Neural cell (in vitro differentiated cells): Measurements from ENCODE around the gene KAT14. TPM values are rescaled to one million over a fixed set of nuclear protein-coding genes. Genes with fewer than 3 reads are reported as not detected.
"Not testable (repeated sequence)": the region's sequence is repeated elsewhere in the genome, so short reads cannot be mapped to it uniquely, and the experiment has no call there.

Source experiments
- H2AFZ ChIP-seq: fragments of 200-600, 300-800 bp; sonication (generic), shearing (Covaris generic); 2 replicates; pipeline ENCODE4 v1.6.0; 2014; ENCODE audit warnings: low read depth, mild to moderate bottlenecking, antibody characterized with exemption, low read length, moderate library complexity
- H3F3A ChIP-seq: fragments of 200-600 bp; shearing (Covaris generic); 2 replicates; pipeline ENCODE4 v1.6.1; 2016; ENCODE audit warnings: mild to moderate bottlenecking, moderate library complexity, mixed read lengths, antibody characterized with exemption, low read length; ENCODE audit not compliant: insufficient read depth, poor library complexity, severe bottlenecking
- H3K27ac ChIP-seq: fragments of 200-600, 300-800 bp; sonication (generic), shearing (Covaris generic); 2 replicates; pipeline ENCODE4 v1.5.1; 2014; ENCODE audit warnings: mild to moderate bottlenecking, low read length, moderate library complexity
- H3K27me3 ChIP-seq: fragments of 300-800, 200-600 bp; sonication (generic), shearing (Covaris generic); 2 replicates; pipeline ENCODE4 v1.6.0; 2014; ENCODE audit warnings: mild to moderate bottlenecking, low read depth, low read length, moderate library complexity; ENCODE audit not compliant: insufficient read depth
- H3K36me3 ChIP-seq: fragments of 300-800, 200-600 bp; sonication (generic), shearing (Covaris generic); 2 replicates; pipeline ENCODE4 v1.5.1; 2014; ENCODE audit warnings: mild to moderate bottlenecking, antibody characterized with exemption, low read length, moderate library complexity; ENCODE audit not compliant: insufficient read depth
- H3K4me2 ChIP-seq: fragments of 300-800, 200-600 bp; sonication (generic), shearing (Covaris generic); 2 replicates; pipeline ENCODE4 v1.6.0; 2014; ENCODE audit warnings: mild to moderate bottlenecking, low read length
- H3K4me3 ChIP-seq: fragments of 300-800, 200-600 bp; sonication (generic), shearing (Covaris generic); 2 replicates; pipeline ENCODE4 v1.5.1; 2014; ENCODE audit warnings: mild to moderate bottlenecking, low read length, moderate library complexity
- H3K79me2 ChIP-seq: fragments of 200-600 bp; shearing (Covaris generic); replicated peaks from 2 replicates; pipeline ENCODE4 v1.6.0; 2014; ENCODE audit warnings: mild to moderate bottlenecking, low read length, moderate library complexity; ENCODE audit not compliant: insufficient read depth
- H3K9ac ChIP-seq: fragments of 300-800, 200-600 bp; sonication (generic), shearing (Covaris generic); 2 replicates; pipeline ENCODE4 v1.6.1; 2016; ENCODE audit warnings: mild to moderate bottlenecking, low read length, mixed read lengths
- H3K9me2 ChIP-seq: fragments of 200-600 bp; shearing (Covaris generic); 2 replicates; pipeline ENCODE4 v1.6.1; 2016; ENCODE audit warnings: mild to moderate bottlenecking, low read length, mixed read lengths; ENCODE audit not compliant: insufficient read depth
- H3K9me3 ChIP-seq: fragments of 200-600, 300-800 bp; sonication (generic), shearing (Covaris generic); 2 replicates; pipeline ENCODE4 v1.6.1; 2016; ENCODE audit warnings: mild to moderate bottlenecking, mixed run types, low read length, moderate library complexity, mixed read lengths
- H4K20me1 ChIP-seq: fragments of 200-600 bp; shearing (Covaris generic); 2 replicates; pipeline ENCODE4 v1.6.1; 2016; ENCODE audit warnings: mild to moderate bottlenecking, mixed run types; ENCODE audit not compliant: insufficient read depth
- EP300 ChIP-seq: fragments of 450-650 bp; conservative IDR thresholded peaks from 2 replicates; pipeline ENCODE4 v1.6.1; 2014; ENCODE audit warnings: antibody characterized with exemption, mild to moderate bottlenecking, moderate library complexity; ENCODE audit not compliant: poor library complexity, severe bottlenecking
- EZH2 ChIP-seq: fragments of 200-600, 300-800 bp; shearing (Covaris generic), sonication (generic); IDR thresholded peaks from 2 replicates; pipeline ENCODE4 v1.6.1; 2014; ENCODE audit warnings: antibody characterized with exemption, low read length, borderline replicate concordance, mild to moderate bottlenecking; ENCODE audit not compliant: insufficient read depth, poor library complexity, severe bottlenecking
- MXI1 ChIP-seq: fragments of 450-650 bp; conservative IDR thresholded peaks from 2 replicates; pipeline ENCODE4 v1.6.1; 2014; ENCODE audit warnings: antibody characterized with exemption, mild to moderate bottlenecking; ENCODE audit not compliant: poor library complexity, severe bottlenecking
- POLR2AphosphoS5 ChIP-seq: IDR thresholded peaks from 2 replicates; pipeline ENCODE4 v1.6.1; 2012
- RAD21 ChIP-seq: fragments of 450-650 bp; conservative IDR thresholded peaks from 2 replicates; pipeline ENCODE4 v1.6.1; 2014; ENCODE audit warnings: antibody characterized with exemption, mild to moderate bottlenecking, moderate library complexity
- SMC3 ChIP-seq: fragments of 450-650 bp; conservative IDR thresholded peaks from 2 replicates; pipeline ENCODE4 v1.6.1; 2014; ENCODE audit warnings: antibody characterized with exemption, mild to moderate bottlenecking, moderate library complexity; ENCODE audit not compliant: poor library complexity
- TAF1 ChIP-seq: IDR thresholded peaks from 2 replicates; pipeline ENCODE4 v1.6.1; 2012; ENCODE audit warnings: low read depth
- polyA plus RNA-seq: library from polyadenylated mRNA; depleted of rRNA; stranded (reverse); fragments of >200 nt; gene quantifications from 2 replicates; pipeline ENCODE4 v1.2.3, GENCODE V29; 2014
- TF ChIP-seq, protein P1 (sequence below): IDR thresholded peaks from 2 replicates; pipeline ENCODE4 v1.6.1; 2012; ENCODE audit warnings: borderline replicate concordance
- TF ChIP-seq, protein P2 (sequence below): fragments of 450-650 bp; IDR thresholded peaks from 2 replicates; pipeline ENCODE4 v1.5.1; 2014; ENCODE audit warnings: antibody characterized with exemption, mild to moderate bottlenecking, moderate library complexity; ENCODE audit not compliant: poor library complexity, severe bottlenecking

KAT14 gene
- polyA plus RNA-seq, 1 donor from 2014 or later, result 19.3 TPM

DNA sequence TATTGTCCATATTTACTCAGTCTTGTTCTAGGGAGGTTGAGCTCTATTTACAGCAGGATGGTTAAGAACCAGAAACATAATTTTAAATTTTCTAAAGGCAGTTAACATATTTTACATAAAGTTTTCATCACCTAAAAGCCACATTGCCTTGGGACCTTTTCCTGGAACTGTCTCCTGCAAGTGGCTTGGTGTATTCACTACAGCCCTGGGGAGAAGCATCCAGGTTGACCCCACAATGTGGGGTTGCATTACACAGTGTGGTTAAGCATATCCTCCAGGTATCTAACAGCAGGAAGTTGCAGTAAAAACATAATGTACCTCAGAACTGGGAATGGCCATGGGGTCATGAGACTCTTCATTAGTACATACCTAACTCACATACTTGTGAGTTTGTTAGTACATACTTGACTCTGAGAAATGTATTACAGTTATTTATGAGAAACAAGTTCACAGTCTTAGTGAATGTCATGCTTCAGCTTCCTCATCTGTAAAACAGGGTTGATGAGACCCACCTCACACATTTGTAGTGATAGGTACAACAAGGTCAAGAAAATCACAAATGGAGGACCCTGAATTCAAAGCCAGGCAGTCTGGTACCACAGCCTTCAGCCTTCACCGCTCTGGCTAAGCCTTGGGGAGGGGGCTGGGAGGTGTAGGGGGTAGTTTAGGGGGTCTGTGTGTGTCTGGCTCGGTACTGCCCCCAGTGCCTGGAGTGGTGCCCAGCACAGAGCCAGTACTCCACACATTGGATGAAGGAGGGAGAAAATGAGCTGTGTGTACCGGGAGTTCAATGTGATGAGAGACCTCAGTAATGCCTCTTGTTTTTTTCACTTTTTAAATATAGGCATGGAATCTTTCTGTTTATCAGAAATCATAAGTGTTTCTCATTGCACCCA lies 52.9 kb downstream of the KAT14 start:
- no peak overlapping the region for H3K4me3 ChIP-seq
- no peaks in the 10 kb centered on the region for H3K9me3 ChIP-seq
- H3K9me2 ChIP-seq, result no peaks in the 10 kb centered on the region
- no peak overlapping the region for H2AFZ ChIP-seq
- H3K36me3 ChIP-seq, result no peaks in the 10 kb centered on the region
- H3K4me2 ChIP-seq, result no peak overlapping the region
- TF ChIP-seq POLR2AphosphoS5 (no peak), SMC3 (no peak), EZH2 (no peak), EP300 (no peak), MXI1 (no peak), TAF1 (no peak), RAD21 (no peak)
- TF ChIP-seq, protein P1, sequence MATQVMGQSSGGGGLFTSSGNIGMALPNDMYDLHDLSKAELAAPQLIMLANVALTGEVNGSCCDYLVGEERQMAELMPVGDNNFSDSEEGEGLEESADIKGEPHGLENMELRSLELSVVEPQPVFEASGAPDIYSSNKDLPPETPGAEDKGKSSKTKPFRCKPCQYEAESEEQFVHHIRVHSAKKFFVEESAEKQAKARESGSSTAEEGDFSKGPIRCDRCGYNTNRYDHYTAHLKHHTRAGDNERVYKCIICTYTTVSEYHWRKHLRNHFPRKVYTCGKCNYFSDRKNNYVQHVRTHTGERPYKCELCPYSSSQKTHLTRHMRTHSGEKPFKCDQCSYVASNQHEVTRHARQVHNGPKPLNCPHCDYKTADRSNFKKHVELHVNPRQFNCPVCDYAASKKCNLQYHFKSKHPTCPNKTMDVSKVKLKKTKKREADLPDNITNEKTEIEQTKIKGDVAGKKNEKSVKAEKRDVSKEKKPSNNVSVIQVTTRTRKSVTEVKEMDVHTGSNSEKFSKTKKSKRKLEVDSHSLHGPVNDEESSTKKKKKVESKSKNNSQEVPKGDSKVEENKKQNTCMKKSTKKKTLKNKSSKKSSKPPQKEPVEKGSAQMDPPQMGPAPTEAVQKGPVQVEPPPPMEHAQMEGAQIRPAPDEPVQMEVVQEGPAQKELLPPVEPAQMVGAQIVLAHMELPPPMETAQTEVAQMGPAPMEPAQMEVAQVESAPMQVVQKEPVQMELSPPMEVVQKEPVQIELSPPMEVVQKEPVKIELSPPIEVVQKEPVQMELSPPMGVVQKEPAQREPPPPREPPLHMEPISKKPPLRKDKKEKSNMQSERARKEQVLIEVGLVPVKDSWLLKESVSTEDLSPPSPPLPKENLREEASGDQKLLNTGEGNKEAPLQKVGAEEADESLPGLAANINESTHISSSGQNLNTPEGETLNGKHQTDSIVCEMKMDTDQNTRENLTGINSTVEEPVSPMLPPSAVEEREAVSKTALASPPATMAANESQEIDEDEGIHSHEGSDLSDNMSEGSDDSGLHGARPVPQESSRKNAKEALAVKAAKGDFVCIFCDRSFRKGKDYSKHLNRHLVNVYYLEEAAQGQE, result no peak
- TF ChIP-seq, protein P2, sequence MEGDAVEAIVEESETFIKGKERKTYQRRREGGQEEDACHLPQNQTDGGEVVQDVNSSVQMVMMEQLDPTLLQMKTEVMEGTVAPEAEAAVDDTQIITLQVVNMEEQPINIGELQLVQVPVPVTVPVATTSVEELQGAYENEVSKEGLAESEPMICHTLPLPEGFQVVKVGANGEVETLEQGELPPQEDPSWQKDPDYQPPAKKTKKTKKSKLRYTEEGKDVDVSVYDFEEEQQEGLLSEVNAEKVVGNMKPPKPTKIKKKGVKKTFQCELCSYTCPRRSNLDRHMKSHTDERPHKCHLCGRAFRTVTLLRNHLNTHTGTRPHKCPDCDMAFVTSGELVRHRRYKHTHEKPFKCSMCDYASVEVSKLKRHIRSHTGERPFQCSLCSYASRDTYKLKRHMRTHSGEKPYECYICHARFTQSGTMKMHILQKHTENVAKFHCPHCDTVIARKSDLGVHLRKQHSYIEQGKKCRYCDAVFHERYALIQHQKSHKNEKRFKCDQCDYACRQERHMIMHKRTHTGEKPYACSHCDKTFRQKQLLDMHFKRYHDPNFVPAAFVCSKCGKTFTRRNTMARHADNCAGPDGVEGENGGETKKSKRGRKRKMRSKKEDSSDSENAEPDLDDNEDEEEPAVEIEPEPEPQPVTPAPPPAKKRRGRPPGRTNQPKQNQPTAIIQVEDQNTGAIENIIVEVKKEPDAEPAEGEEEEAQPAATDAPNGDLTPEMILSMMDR, result no peak
- no peaks in the 10 kb centered on the region for H4K20me1 ChIP-seq
- no peaks in the 10 kb centered on the region for H3K27me3 ChIP-seq
- H3K79me2 ChIP-seq, result no peaks in the 10 kb centered on the region
- no peaks in the 10 kb centered on the region for H3F3A ChIP-seq
- no peak overlapping the region for H3K9ac ChIP-seq
- H3K27ac ChIP-seq, result no peak overlapping the region

DNA sequence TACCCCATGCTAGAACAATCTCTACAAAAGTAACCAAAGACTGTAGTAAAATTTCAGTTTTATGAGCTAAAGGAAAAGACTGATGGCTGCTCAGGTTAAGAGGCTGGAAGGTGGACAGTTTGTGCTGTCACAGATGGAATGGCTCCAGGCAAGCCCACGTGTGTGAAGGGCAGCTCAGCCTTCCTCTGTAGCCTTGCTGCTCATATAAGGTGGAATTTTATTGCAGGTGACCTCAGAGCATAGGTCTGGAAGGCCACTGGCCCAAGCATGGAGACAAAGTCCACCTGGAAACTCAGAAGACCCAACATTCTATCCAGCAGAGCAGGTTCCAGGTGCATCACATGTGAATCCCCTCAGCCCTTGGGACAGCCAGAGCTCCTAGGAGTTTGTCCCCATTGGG lies 53.6 kb downstream of the KAT14 start:
- no peak overlapping the region for H3K27ac ChIP-seq
- H4K20me1 ChIP-seq, result no peaks in the 10 kb centered on the region
- TF ChIP-seq, protein P1, result no peak
- TF ChIP-seq EP300, result no peak
- no peak for TF ChIP-seq RAD21
- no peak for TF ChIP-seq TAF1
- H3K27me3 ChIP-seq, result no peaks in the 10 kb centered on the region
- no peak overlapping the region for H3K4me3 ChIP-seq
- no peaks in the 10 kb centered on the region for H3K36me3 ChIP-seq
- no peaks in the 10 kb centered on the region for H3K9me3 ChIP-seq
- H3K9me2 ChIP-seq, result no peaks in the 10 kb centered on the region
- H2AFZ ChIP-seq, result no peak overlapping the region
- no peak overlapping the region for H3K4me2 ChIP-seq
- no peaks in the 10 kb centered on the region for H3F3A ChIP-seq
- no peaks in the 10 kb centered on the region for H3K79me2 ChIP-seq
- no peak overlapping the region for H3K9ac ChIP-seq

DNA sequence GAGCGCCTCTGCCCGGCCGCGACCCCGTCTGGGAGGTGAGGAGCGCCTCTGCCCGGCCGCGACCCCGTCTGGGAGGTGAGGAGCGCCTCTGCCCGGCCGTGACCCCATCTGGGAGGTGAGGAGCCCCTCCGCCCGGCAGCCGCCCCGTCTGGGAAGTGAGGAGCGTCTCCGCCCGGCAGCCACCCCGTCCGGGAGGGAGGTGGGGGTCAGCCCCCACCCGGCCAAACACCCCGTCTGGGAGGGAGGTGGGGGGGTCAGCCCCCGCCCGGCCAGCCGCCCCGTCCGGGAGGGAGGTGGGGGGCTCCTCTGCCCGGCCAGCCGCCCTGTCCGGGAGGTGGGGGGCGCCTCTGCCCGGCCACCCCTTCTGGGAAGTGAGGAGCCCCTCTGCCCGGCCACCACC lies 56.8 kb downstream of the KAT14 start:
- H3K4me3 ChIP-seq, H3K79me2 ChIP-seq, H2AFZ ChIP-seq, H3K27me3 ChIP-seq, H3K9me3 ChIP-seq, H3K36me3 ChIP-seq, H3K27ac ChIP-seq, H3K9ac ChIP-seq, H4K20me1 ChIP-seq, H3K9me2 ChIP-seq, H3K4me2 ChIP-seq, H3F3A ChIP-seq: not testable (repeated sequence)
